ENCODE results near the gene STIM1.

The STIM1 gene

DNA sequence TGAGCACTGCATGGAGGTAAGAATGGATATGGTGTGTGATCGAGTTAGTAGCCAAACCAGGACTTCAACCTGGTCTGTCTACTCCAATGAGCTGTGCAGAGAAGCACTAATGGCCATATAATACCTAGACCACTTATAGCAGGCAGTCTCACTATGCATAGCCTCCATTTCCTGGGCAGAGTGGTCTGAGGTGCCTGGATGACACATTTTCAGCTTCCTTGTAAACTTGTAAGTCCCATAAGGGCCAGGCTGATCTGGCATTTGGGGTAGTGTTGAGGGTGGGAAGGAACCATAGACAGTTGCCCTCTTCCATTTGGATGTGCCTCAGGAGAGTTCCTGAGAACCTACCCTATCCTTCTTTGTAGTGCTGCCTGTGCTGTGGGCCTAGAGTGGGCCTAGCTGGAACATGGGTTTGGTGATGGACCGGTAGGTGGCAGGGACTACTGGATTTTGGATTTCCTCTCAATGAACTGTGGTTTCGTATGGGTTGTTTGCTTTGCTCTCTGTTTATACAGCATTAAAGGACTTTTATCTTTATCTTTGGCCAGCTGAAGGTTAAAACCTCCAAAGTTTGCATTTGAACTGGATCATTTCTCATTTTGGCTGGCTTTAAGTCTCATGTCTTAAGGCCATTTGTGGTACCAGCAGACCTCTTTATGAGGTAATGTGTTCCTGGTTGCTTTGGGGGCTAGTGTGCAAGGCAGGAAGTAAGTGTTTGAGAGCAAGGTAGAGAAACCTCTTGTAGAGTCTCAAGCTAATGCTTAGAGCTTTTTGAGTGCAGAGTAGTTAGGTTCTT is 86.9 kb downstream of the STIM1 start:
- DNase-seq = peak; percentile 64
- peak overlapping the region; percentile 44 for H3K9ac ChIP-seq (ENCODE audit: low read depth, low read length)
- H3K27ac ChIP-seq (ENCODE audit: low read length) = peak overlapping the region; percentile 94
- peak overlapping the region; percentile 3 for H2AFZ ChIP-seq (ENCODE audit: low read depth, low read length)
- 0 out of 2 replicates have a peak, but pooled peaks cover 3% of the 10 kb centered on the region for H3K36me3 ChIP-seq (ENCODE audit: insufficient read depth, low read length)
- no peaks in the 10 kb centered on the region for H4K20me1 ChIP-seq (ENCODE audit: insufficient read depth, low read length)
- peaks cover 60% of the 10 kb centered on the region for H3K4me1 ChIP-seq (ENCODE audit: insufficient read depth, low read length)
- H3K79me2 ChIP-seq (ENCODE audit: insufficient read depth, low read length) = peaks cover 68% of the 10 kb centered on the region
- TF ChIP-seq, protein P1, sequence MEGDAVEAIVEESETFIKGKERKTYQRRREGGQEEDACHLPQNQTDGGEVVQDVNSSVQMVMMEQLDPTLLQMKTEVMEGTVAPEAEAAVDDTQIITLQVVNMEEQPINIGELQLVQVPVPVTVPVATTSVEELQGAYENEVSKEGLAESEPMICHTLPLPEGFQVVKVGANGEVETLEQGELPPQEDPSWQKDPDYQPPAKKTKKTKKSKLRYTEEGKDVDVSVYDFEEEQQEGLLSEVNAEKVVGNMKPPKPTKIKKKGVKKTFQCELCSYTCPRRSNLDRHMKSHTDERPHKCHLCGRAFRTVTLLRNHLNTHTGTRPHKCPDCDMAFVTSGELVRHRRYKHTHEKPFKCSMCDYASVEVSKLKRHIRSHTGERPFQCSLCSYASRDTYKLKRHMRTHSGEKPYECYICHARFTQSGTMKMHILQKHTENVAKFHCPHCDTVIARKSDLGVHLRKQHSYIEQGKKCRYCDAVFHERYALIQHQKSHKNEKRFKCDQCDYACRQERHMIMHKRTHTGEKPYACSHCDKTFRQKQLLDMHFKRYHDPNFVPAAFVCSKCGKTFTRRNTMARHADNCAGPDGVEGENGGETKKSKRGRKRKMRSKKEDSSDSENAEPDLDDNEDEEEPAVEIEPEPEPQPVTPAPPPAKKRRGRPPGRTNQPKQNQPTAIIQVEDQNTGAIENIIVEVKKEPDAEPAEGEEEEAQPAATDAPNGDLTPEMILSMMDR (IDR thresholded peaks at IDR 0.05; ENCODE audit: borderline replicate concordance, extremely low read depth, low read length, poor library complexity, severe bottlenecking) = no peak
- no peak for TF ChIP-seq EZH2 (IDR thresholded peaks at IDR 0.05; ENCODE audit: borderline replicate concordance, low read depth, low read length, severe bottlenecking)
- no peaks in the 10 kb centered on the region for H3K27me3 ChIP-seq (ENCODE audit: insufficient read depth, low read length, poor library complexity)
- H3K9me3 ChIP-seq (ENCODE audit: insufficient read depth, low read length, severe bottlenecking) = no peaks in the 10 kb centered on the region
- peak overlapping the region; percentile 28 for H3K4me2 ChIP-seq (ENCODE audit: insufficient read depth, low read length)
- peak overlapping the region in 1 of 2 experiments; percentile 3; a peak in 1 of 4 replicates for H3K4me3 ChIP-seq (ENCODE audit: low read depth in 1 of 2, low read length in 2 of 2)
- ATAC-seq (ENCODE audit: insufficient read depth, low read depth) = peak; percentile 70

DNA sequence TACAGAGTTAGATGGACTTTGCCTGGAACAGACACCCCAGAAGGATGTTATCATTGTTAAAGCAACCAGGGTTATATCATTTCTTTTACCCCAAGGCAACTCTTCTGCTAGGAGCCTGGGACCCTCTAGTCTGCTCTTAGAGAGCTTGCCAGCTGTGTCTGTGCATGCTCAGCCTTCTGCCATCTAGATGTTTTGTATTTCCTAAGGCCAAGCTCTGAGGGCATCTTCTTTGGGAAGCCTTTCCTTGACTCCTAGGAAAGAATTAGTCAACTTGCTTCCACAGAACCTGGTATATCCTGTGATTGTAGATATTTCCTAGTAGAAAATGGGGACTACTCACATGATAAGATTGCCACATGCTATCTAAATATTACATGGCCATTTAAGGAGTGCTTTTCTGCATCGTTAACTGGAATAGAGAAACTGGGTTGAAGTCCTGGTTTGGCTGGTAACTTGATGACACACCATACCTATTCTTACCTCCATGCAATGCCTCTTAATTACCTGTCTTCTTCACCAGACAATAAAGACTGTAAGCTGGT is 87.6 kb downstream of the STIM1 start:
- H3K4me3 ChIP-seq (ENCODE audit: low read depth in 1 of 2, low read length in 2 of 2) = no peak overlapping the region; a peak in 1 of 4 replicates
- 0 out of 2 replicates have a peak, but pooled peaks cover 3% of the 10 kb centered on the region for H3K36me3 ChIP-seq (ENCODE audit: insufficient read depth, low read length)
- no peak for TF ChIP-seq EZH2 (IDR thresholded peaks at IDR 0.05; ENCODE audit: borderline replicate concordance, low read depth, low read length, severe bottlenecking)
- TF ChIP-seq, protein P1 (IDR thresholded peaks at IDR 0.05; ENCODE audit: borderline replicate concordance, extremely low read depth, low read length, poor library complexity, severe bottlenecking) = no peak
- no peaks in the 10 kb centered on the region for H3K9me3 ChIP-seq (ENCODE audit: insufficient read depth, low read length, severe bottlenecking)
- no peaks in the 10 kb centered on the region for H3K27me3 ChIP-seq (ENCODE audit: insufficient read depth, low read length, poor library complexity)
- peak overlapping the region; percentile 28 for H3K4me2 ChIP-seq (ENCODE audit: insufficient read depth, low read length)
- peaks cover 66% of the 10 kb centered on the region for H3K79me2 ChIP-seq (ENCODE audit: insufficient read depth, low read length)
- H3K9ac ChIP-seq (ENCODE audit: low read depth, low read length) = peak overlapping the region; percentile 44
- no peak overlapping the region; the same call in 1 of the 2 replicates for H2AFZ ChIP-seq (ENCODE audit: low read depth, low read length)
- DNase-seq = no peak
- H3K27ac ChIP-seq (ENCODE audit: low read length) = peak overlapping the region; percentile 94
- H3K4me1 ChIP-seq (ENCODE audit: insufficient read depth, low read length) = peaks cover 67% of the 10 kb centered on the region
- no peaks in the 10 kb centered on the region for H4K20me1 ChIP-seq (ENCODE audit: insufficient read depth, low read length)
- peak; percentile 44 for ATAC-seq (ENCODE audit: insufficient read depth, low read depth)

DNA sequence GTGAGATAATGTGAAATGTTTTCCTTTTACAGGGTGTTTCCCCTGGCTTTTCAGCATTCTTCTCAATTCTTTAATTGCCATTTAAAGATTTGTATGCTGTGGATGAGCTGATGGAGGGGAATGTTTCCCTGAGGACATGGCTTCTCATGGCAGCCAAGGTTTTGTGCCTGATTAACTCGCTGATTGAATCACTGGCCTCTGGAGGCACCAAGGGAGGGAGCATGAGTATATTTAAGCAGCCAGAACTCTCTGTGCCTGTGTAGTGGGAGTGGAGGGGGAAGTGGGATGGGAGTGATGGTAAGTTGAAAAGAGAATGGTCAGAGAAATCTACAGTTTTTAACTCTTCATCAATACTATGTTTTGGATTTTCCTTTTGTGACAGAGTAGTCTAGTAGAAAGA is 88.7 kb downstream of the STIM1 start:
- no peaks in the 10 kb centered on the region for H4K20me1 ChIP-seq (ENCODE audit: insufficient read depth, low read length)
- no peak for TF ChIP-seq EZH2 (IDR thresholded peaks at IDR 0.05; ENCODE audit: borderline replicate concordance, low read depth, low read length, severe bottlenecking)
- TF ChIP-seq, protein P1 (IDR thresholded peaks at IDR 0.05; ENCODE audit: borderline replicate concordance, extremely low read depth, low read length, poor library complexity, severe bottlenecking) = no peak

More for the DNA sequence above, 88.7 kb downstream of the STIM1 start:
- no peak for DNase-seq
- Histone ChIP-seq H3K4me1 (ENCODE audit: insufficient read depth, low read length) (peaks cover 78% of the 10 kb centered on the region), H3K79me2 (ENCODE audit: insufficient read depth, low read length) (peaks cover 70% of the 10 kb centered on the region), H3K9me3 (ENCODE audit: insufficient read depth, low read length, severe bottlenecking) (no peaks in the 10 kb centered on the region), H3K9ac (ENCODE audit: low read depth, low read length) (no peak overlapping the region), H2AFZ (ENCODE audit: low read depth, low read length) (no peak overlapping the region), H3K27ac (ENCODE audit: low read length) (peak overlapping the region; percentile 94), H3K36me3 (ENCODE audit: insufficient read depth, low read length) (0 out of 2 replicates have a peak, but pooled peaks cover 3% of the 10 kb centered on the region), H3K4me2 (ENCODE audit: insufficient read depth, low read length) (no peak overlapping the region; the same call in 1 of the 2 replicates), H3K4me3 (ENCODE audit: low read depth in 1 of 2, low read length in 2 of 2) (no peak overlapping the region), H3K27me3 (ENCODE audit: insufficient read depth, low read length, poor library complexity) (no peaks in the 10 kb centered on the region)
- no peak for ATAC-seq (ENCODE audit: insufficient read depth, low read depth)

Data from DND-41 (cell line).